ENCODE results near the gene TIGD4.

GRCh38 chr4:152731997-152732396, 47.5 kb downstream of the TIGD4 start:
- TF ChIP-seq CTCF (conservative IDR thresholded peaks at IDR 0.05; ENCODE audit: low read depth in 2 of 2): no peak
- TF ChIP-seq REST (IDR thresholded peaks at IDR 0.05; ENCODE audit: unreplicated experiment): no peak
- TF ChIP-seq EZH2phosphoT487 (IDR thresholded peaks at IDR 0.05; ENCODE audit: unreplicated experiment): no peak
- no peak for TF ChIP-seq POLR2AphosphoS5 (IDR thresholded peaks at IDR 0.05; ENCODE audit: low read depth)
- TF ChIP-seq ZNF331 (CRISPR knock-in tag; IDR thresholded peaks at IDR 0.05; ENCODE audit: low read depth): no peak
- no peak for TF ChIP-seq EZH2 (IDR thresholded peaks at IDR 0.05; ENCODE audit: low read depth, unreplicated experiment)
- TF ChIP-seq CREB1 (CRISPR knock-in tag; IDR thresholded peaks at IDR 0.05; ENCODE audit: low read depth): no peak
- TF ChIP-seq ZNF114 (CRISPR knock-in tag; IDR thresholded peaks at IDR 0.05): no peak
- no peak for TF ChIP-seq ETS1 (IDR thresholded peaks at IDR 0.05)
- TF ChIP-seq STAT1 (IDR thresholded peaks at IDR 0.05; ENCODE audit: unreplicated experiment): no peak
- TF ChIP-seq JUNB (IDR thresholded peaks at IDR 0.05; ENCODE audit: unreplicated experiment): no peak
- TF ChIP-seq NANOG (IDR thresholded peaks at IDR 0.05; ENCODE audit: borderline replicate concordance): no peak

Data from GM23338 (cell line).